ENCODE results near the gene SLC22A31.

DNA sequence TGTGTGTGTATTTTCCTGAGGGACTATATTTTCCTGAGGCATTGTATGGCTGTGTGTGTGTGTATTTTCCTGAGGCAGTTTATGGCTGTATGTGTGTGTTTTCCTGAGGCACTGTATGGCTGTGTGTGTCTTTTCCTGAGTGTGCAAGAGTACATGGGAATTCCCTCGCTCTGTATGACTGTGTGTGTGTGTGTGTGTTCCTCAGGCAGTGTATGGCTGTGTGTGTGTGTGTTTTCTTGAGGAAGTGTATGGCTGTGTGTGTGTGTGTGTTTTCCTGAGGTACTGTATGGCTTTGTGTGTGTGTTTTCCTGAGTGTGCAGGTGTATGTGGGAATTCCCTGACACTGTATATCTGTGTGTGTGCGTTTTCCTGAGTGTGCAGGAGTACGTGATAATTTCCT, 21.3 kb upstream of the SLC22A31 start:
- TF ChIP-seq, protein P1, sequence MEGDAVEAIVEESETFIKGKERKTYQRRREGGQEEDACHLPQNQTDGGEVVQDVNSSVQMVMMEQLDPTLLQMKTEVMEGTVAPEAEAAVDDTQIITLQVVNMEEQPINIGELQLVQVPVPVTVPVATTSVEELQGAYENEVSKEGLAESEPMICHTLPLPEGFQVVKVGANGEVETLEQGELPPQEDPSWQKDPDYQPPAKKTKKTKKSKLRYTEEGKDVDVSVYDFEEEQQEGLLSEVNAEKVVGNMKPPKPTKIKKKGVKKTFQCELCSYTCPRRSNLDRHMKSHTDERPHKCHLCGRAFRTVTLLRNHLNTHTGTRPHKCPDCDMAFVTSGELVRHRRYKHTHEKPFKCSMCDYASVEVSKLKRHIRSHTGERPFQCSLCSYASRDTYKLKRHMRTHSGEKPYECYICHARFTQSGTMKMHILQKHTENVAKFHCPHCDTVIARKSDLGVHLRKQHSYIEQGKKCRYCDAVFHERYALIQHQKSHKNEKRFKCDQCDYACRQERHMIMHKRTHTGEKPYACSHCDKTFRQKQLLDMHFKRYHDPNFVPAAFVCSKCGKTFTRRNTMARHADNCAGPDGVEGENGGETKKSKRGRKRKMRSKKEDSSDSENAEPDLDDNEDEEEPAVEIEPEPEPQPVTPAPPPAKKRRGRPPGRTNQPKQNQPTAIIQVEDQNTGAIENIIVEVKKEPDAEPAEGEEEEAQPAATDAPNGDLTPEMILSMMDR (conservative IDR thresholded peaks at IDR 0.05; ENCODE audit: low read depth, low read length) = no peak
- TF ChIP-seq EZH2phosphoT487 (IDR thresholded peaks at IDR 0.05; ENCODE audit: borderline replicate concordance, low read length) = no peak
